ENCODE data around the gene P2RY14.
"Not testable (repeated sequence)": the region's sequence is repeated elsewhere in the genome, so short reads cannot be mapped to it uniquely, and the experiment has no call there.

P2RY14 gene

GRCh38 chr3:151174351-151174750 is 104.0 kb downstream of the P2RY14 start:
- DNase-seq = no peak

GRCh38 chr3:151171145-151171757 is 107.1 kb downstream of the P2RY14 start:
- DNase-seq = no peak

GRCh38 chr3:151169948-151170679 is 108.2 kb downstream of the P2RY14 start:
- DNase-seq = not testable (repeated sequence)

- DNase-seq = no peak
Measured at GRCh38 chr3:151169262-151169947, 108.9 kb downstream of the P2RY14 start.

GRCh38 chr3:151168269-151169094 is 109.9 kb downstream of the P2RY14 start:
- DNase-seq = peak; percentile 26

- no peak for DNase-seq
Measured at GRCh38 chr3:151166161-151166560, 112.2 kb downstream of the P2RY14 start.

GRCh38 chr3:151165226-151165625 is 113.1 kb downstream of the P2RY14 start:
- no peak for DNase-seq

All from DMS 273 treated with DMSO at 0.1 percent for 48 hours (cell line).